Osteocyte (in vitro differentiated cells): ENCODE measurements around the gene AOC2. TPM values are rescaled to one million over a fixed set of nuclear protein-coding genes. Genes with fewer than 3 reads are reported as not detected.
"Not testable (repeated sequence)": the region's sequence is repeated elsewhere in the genome, so short reads cannot be mapped to it uniquely, and the experiment has no call there.

Experiments
- DNase-seq: peaks from one replicate; pipeline ENCODE4 v3.0.0; 2021; ENCODE audit warnings: mixed read lengths; ENCODE audit not compliant: unreplicated experiment; ENCODE audit errors: extremely low spot score
- H3K27ac Mint-ChIP-seq: one replicate; pipeline ENCODE4 v1.8.0; 2021; ENCODE audit warnings: mild to moderate bottlenecking, mixed read lengths; ENCODE audit not compliant: unreplicated experiment
- H3K27me3 Mint-ChIP-seq: one replicate; pipeline ENCODE4 v1.8.0; 2021; ENCODE audit warnings: mixed read lengths; ENCODE audit not compliant: unreplicated experiment
- H3K36me3 Mint-ChIP-seq: one replicate; pipeline ENCODE4 v1.8.0; 2021; ENCODE audit warnings: mixed read lengths; ENCODE audit not compliant: unreplicated experiment
- H3K4me1 Mint-ChIP-seq: one replicate; pipeline ENCODE4 v1.8.0; 2021; ENCODE audit warnings: mixed read lengths; ENCODE audit not compliant: unreplicated experiment
- H3K4me3 Mint-ChIP-seq: one replicate; pipeline ENCODE4 v1.8.0; 2021; ENCODE audit warnings: mild to moderate bottlenecking, moderate library complexity, mixed read lengths; ENCODE audit not compliant: unreplicated experiment
- H3K9me3 Mint-ChIP-seq: one replicate; pipeline ENCODE4 v1.8.0; 2021; ENCODE audit warnings: mixed read lengths; ENCODE audit not compliant: unreplicated experiment
- CTCF ChIP-seq: fragments of 200-600 bp; sonication (generic); IDR thresholded peaks from 2 replicates; pipeline ENCODE4 v1.5.0; 2021; ENCODE audit warnings: antibody characterized with exemption, mild to moderate bottlenecking, moderate library complexity
- total RNA-seq: library from RNA; stranded (reverse); gene quantifications from 2 replicates; pipeline ENCODE4 v1.2.1, GENCODE V29; 2021

The AOC2 gene
- total RNA-seq, 1 donor from 2014 or later: 2.2 TPM

- H3K9me3 Mint-ChIP-seq: no peaks in the 10 kb centered on the region
- no peaks in the 10 kb centered on the region for H3K27me3 Mint-ChIP-seq
- H3K4me1 Mint-ChIP-seq: no peaks in the 10 kb centered on the region
- H3K36me3 Mint-ChIP-seq: no peaks in the 10 kb centered on the region
- DNase-seq: no peak
- no peak for TF ChIP-seq CTCF
- H3K4me3 Mint-ChIP-seq: no peak overlapping the region
- no peak overlapping the region for H3K27ac Mint-ChIP-seq
Measured at GRCh38 chr17:42857389-42857788, 13.0 kb downstream of the AOC2 start.

DNA sequence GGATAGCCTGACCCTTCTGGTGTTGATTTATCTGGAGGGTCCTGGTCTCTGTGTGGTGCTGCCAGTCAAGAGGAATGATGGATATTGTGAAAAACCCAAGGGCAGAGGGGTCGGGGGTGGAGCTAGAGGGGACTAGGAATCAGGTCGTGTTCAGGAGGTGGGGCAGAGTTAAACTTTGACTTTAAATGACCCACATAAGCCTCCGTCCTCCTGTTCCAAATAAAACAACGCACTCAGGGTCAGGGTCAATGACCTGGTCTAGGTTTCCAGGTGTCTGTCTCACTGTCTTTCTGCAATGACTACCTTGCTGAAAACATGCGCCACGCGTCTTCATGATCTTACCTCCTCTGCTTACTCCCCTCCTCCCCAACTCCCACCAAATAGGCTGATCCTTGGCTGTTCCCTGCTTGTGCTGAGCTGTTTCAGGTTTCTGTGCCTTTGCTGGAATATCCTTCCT, 21.3 kb downstream of the AOC2 start:
- Mint-ChIP-seq H3K4me1 (peaks cover 9% of the 10 kb centered on the region), H3K27ac (no peak overlapping the region), H3K27me3 (peaks cover 4% of the 10 kb centered on the region), H3K36me3 (no peaks in the 10 kb centered on the region), H3K4me3 (no peak overlapping the region), H3K9me3 (peaks cover 10% of the 10 kb centered on the region)
- no peak for DNase-seq
- TF ChIP-seq CTCF: no peak

GRCh38 chr17:42866216-42866615, 21.8 kb downstream of the AOC2 start:
- peaks cover 4% of the 10 kb centered on the region for H3K27me3 Mint-ChIP-seq
- peaks cover 9% of the 10 kb centered on the region for H3K4me1 Mint-ChIP-seq
- no peak overlapping the region for H3K4me3 Mint-ChIP-seq
- H3K27ac Mint-ChIP-seq: no peak overlapping the region
- no peak for TF ChIP-seq CTCF
- no peak for DNase-seq
- H3K36me3 Mint-ChIP-seq: no peaks in the 10 kb centered on the region
- peaks cover 10% of the 10 kb centered on the region for H3K9me3 Mint-ChIP-seq

DNA sequence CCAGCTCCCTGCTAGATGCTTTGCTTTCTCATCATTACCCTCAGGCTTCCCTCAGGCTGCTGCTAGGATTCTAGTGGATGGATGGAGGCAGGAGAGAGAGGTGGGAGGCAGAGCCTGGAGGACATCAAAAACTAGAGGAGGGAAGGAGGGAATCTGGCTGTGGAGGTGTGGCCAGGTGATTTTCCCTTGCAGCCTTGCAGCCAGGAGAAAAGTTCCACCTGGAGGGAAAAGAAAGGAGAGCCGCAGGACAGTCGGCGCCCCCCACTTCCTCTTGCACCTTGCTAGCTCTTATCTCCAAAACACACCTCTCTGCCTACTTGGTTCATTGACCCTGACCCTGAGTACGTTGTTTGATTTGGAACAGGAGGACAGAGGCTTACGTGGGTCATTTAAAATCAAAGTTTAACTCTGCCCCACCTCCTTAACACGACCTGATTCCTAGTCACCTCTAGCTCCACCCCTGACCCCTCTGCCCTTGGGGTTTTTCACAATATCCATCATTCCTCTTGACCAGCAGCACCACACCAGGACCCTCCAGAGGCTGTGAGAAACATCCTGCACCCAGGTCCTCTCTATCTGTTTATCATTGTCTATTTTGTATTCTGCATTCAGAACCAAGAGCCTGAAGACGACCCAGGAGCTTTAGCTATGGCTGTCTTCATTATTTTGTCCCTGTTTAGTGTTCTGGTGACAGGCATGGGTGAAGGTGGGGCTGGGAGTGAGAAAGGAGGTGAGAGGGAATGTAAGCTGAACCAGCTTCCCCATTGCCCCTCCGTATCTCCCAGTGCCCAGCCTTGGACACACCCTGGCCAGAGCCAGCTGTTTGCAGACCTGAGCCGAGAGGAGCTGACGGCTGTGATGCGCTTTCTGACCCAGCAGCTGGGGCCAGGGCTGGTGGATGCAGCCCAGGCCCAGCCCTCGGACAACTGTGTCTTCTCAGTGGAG, 22.5 kb downstream of the AOC2 start:
- Mint-ChIP-seq H3K27me3 (peaks cover 4% of the 10 kb centered on the region), H3K4me1 (peaks cover 9% of the 10 kb centered on the region), H3K27ac (no peak overlapping the region), H3K4me3 (no peak overlapping the region), H3K36me3 (peaks cover 2% of the 10 kb centered on the region), H3K9me3 (peaks cover 16% of the 10 kb centered on the region)
- no peak for TF ChIP-seq CTCF
- no peak for DNase-seq

DNA sequence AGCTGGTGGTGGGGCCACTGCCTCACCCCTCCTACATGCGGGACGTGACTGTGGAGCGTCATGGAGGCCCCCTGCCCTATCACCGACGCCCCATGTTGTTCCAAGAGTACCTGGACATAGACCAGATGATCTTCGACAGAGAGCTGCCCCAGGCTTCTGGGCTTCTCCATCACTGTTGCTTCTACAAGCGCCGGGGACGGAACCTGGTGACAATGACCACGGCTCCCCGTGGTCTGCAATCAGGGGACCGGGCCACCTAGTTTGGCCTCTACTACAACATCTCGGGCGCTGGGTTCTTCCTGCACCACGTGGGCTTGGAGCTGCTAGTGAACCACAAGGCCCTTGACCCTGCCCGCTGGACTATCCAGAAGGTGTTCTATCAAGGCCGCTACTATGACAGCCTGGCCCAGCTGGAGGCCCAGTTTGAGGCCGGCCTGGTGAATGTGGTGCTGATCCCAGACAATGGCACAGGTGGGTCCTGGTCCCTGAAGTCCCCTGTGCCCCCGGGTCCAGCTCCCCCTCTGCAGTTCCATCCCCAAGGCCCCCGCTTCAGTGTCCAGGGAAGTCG, 23.4 kb downstream of the AOC2 start:
- DNase-seq, H3K4me1 Mint-ChIP-seq, H3K27me3 Mint-ChIP-seq, H3K27ac Mint-ChIP-seq, H3K36me3 Mint-ChIP-seq, H3K4me3 Mint-ChIP-seq: not testable (repeated sequence)
- peaks cover 16% of the 10 kb centered on the region for H3K9me3 Mint-ChIP-seq
